GM06990 (cell line): ENCODE results near the gene CHN1.

Source experiments
- DNase-seq: peaks from one replicate; pipeline ENCODE4 v3.0.0-alpha.2; 2011; ENCODE audit not compliant: insufficient read length; ENCODE audit errors: extremely low read depth
- H3K27me3 ChIP-seq: replicated peaks from 2 replicates; pipeline ENCODE4 v1.6.0; 2011; ENCODE audit warnings: low read length; ENCODE audit not compliant: control insufficient read depth, insufficient read depth
- H3K36me3 ChIP-seq: 2 replicates; pipeline ENCODE4 v1.5.1; 2011; ENCODE audit warnings: low read length; ENCODE audit not compliant: control insufficient read depth, insufficient read depth
- H3K4me3 ChIP-seq: replicated peaks from 2 replicates; pipeline ENCODE4 v1.5.1; 2011; ENCODE audit warnings: low read depth, mild to moderate bottlenecking, control low read depth, low read length
- TF ChIP-seq, protein P1 (sequence below): IDR thresholded peaks from 2 replicates; pipeline ENCODE4 v1.5.1; 2011; ENCODE audit warnings: low read length, control low read depth, mild to moderate bottlenecking, inconsistent platforms; ENCODE audit not compliant: insufficient read depth, poor library complexity, severe bottlenecking

Gene CHN1

DNA sequence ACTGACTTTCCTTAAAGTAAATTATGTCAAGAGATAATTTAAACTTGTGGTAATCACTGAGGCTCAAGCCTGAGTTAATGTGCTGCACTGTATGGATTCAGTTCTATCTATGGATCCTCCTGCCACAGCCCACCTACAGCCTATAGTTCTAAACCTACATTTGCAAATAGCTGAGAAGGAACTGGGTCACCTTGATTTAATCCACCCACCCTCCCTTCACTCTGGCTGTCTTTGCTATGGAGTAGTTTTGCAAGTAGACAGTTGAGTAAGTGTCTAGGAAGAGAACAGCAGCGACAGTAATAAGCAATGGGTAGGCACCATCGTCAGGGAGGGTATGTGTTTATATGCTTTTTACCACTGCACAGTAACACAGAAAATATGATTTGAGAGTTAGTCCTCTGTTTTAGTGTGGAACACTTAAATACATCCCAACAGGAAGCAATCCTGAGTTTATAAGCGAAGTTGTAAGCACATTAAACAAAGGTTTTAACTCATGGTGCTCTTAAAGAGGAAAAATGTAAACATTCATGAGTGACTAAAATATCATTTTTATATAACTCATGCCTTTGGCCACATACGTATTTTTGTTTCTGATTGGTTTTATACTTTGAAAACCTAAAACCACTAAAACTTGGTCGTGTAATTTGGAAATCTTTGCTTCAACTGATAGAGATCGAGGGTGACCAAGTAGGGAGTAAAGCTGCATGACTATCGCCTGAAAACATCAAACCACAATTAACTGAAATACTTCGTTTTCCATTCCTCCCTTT is 204.6 kb downstream of the CHN1 start:
- DNase-seq, result no peak
- no peaks in the 10 kb centered on the region for H3K27me3 ChIP-seq
- no peak overlapping the region for H3K4me3 ChIP-seq
- TF ChIP-seq, protein P1, sequence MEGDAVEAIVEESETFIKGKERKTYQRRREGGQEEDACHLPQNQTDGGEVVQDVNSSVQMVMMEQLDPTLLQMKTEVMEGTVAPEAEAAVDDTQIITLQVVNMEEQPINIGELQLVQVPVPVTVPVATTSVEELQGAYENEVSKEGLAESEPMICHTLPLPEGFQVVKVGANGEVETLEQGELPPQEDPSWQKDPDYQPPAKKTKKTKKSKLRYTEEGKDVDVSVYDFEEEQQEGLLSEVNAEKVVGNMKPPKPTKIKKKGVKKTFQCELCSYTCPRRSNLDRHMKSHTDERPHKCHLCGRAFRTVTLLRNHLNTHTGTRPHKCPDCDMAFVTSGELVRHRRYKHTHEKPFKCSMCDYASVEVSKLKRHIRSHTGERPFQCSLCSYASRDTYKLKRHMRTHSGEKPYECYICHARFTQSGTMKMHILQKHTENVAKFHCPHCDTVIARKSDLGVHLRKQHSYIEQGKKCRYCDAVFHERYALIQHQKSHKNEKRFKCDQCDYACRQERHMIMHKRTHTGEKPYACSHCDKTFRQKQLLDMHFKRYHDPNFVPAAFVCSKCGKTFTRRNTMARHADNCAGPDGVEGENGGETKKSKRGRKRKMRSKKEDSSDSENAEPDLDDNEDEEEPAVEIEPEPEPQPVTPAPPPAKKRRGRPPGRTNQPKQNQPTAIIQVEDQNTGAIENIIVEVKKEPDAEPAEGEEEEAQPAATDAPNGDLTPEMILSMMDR, result no peak
- H3K36me3 ChIP-seq, result no peaks in the 10 kb centered on the region

DNA sequence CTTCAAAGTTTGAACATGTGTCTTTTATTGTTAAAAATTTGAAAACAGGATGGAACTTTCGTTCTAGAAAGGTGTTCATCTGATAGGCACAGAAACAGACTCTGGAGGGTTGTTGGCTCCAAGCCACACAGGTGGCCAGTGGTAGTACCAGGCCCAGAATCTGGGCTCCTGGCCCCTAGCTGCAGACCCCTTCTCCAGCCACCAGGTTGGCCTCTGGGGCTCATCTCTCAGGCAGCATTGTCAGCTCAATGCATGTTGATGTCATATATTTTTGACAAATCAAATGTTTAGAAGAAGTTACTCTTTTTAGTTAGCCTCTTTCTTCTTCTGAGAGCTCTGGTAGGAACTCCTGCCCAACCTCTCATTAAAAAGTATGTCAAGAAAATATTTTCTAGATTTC is 206.4 kb downstream of the CHN1 start:
- no peaks in the 10 kb centered on the region for H3K27me3 ChIP-seq
- no peak for DNase-seq
- no peak overlapping the region for H3K4me3 ChIP-seq
- TF ChIP-seq, protein P1, result no peak
- no peaks in the 10 kb centered on the region for H3K36me3 ChIP-seq

DNA sequence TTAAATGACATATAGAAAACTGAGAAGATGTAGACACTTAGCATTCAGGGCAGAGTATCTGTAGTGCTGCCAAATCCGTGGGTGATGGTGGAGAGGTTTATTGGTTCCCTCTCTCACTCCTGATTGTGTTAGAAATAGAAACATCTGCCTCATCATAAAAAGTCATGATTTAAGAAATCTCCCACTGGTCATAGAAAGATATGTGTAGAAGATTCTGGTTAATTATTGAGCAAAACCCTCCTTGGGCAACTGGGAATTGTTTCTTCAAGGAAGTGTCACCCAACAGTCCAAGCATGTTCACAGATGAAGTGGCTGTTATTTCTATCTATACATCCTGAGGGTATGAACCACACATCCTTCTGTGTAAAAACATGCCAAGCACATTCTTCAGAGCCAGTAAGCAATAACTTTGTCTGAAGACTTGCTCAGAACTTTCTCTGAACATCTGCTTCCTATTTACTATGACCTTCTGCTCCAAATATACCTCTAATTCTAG is 207.4 kb downstream of the CHN1 start:
- DNase-seq, result no peak
- Histone ChIP-seq H3K4me3 (no peak overlapping the region), H3K27me3 (no peaks in the 10 kb centered on the region), H3K36me3 (no peaks in the 10 kb centered on the region)
- TF ChIP-seq, protein P1, result no peak

DNA sequence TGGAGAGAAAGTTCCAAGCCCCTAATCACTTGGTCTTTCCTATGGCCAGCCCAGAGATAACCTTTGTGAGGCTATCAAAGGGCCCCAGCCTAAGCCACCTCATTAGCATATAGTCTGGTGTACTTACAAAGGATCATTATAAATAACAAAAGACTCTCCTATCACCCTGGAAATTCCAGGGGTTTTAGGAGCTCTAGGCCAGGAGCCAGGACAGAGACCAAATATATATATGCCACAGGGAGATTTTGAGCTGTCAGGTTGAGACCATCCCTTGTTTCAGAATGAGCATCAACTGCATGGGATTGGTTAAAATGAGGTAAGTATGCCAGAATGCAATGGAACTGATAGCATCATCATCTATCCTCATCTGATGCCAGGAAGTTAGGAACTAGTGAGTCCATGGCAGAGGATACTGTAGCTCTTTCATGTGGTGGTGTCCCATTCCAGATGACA is 208.8 kb downstream of the CHN1 start:
- TF ChIP-seq, protein P1, result no peak
- Histone ChIP-seq H3K27me3 (no peaks in the 10 kb centered on the region; the same call in 1 of the 2 replicates), H3K4me3 (no peak overlapping the region), H3K36me3 (no peaks in the 10 kb centered on the region)
- DNase-seq, result no peak

DNA sequence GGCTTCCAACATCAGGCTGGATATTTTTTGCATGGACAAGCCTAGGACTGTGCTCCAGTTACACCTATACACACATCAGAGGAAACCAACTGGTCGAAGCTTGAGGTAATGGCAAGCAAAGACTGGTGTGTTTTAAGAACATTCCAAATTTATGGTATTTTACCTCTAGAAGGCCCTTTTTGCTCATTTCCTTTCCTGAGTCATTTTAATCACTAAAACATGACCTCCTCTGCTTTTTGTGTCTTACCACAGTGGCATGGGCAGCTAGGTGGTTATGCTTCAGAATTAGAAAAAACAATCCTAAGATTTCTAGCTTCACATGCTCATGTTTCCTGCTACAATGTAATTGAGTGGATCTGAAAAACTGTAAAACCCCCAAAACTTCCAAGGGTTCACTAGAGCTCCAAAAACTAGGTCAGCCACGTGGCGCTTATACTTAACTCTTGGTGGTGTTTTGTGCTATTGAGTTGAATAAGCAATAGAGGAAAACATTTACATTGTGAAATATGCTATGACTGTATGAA is 210.3 kb downstream of the CHN1 start:
- DNase-seq, result no peak
- H3K4me3 ChIP-seq, result no peak overlapping the region
- TF ChIP-seq, protein P1, result no peak

More for the DNA sequence above, 210.3 kb downstream of the CHN1 start:
- no peaks in the 10 kb centered on the region; the same call in none of the 2 replicates for H3K27me3 ChIP-seq
- no peaks in the 10 kb centered on the region for H3K36me3 ChIP-seq
